ENCODE results near the gene ASCC2.
"Not testable (repeated sequence)": the region's sequence is repeated elsewhere in the genome, so short reads cannot be mapped to it uniquely, and the experiment has no call there.

The ASCC2 gene

DNA sequence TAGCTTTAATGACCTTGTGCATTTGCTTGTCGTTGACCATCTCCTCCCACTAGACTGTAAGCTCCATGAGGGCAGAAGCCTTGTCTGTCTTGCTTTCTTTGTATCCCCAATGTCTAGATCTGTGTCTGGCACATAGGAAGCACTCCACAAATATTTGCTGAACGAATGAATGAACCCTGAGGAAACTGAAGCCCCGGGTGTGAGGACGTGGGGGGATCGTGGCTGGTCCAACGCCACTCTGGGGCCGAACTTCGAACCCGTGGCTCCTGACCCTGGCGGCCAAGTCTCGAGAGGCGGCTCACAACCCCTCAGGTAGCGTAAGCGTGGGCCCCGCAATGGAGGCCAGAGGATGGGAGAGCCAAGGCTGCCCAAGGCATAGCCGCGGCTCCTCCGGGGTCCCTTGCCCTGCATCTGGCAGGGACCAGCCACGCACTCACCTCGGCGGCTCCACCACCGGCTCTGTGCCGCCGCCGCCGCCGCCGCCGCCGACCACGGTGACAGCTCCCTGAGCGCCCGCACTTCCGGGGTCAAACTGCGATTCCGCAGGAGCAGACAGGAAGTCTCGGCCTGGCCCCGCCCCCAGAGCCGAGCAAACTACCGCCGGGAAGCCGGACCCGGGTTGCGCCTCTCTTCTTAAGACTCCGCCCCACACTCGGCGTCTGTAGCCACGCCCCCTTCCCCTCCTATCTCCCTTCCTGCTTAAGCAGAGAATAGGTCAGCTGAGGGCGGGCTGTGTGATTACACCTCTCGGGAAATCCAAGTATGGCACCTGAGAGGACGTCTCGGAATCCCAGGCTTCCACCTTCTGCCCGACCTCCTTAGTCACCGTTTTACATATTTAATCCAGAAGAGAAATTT lies at the start of gene ASCC2:
Gene ASCC2 (minus strand): TSS at position 534 of the 858 bp plus-strand sequence. CDS start 5,949 bp downstream, outside the sequence.
- DNase-seq, result peak; percentile 99

- DNase-seq, result no peak
Measured at GRCh38 chr22:29887358-29887757, 49.3 kb upstream of the ASCC2 start.

- DNase-seq, result no peak
Measured at GRCh38 chr22:29886596-29886995, 48.5 kb upstream of the ASCC2 start.

DNA sequence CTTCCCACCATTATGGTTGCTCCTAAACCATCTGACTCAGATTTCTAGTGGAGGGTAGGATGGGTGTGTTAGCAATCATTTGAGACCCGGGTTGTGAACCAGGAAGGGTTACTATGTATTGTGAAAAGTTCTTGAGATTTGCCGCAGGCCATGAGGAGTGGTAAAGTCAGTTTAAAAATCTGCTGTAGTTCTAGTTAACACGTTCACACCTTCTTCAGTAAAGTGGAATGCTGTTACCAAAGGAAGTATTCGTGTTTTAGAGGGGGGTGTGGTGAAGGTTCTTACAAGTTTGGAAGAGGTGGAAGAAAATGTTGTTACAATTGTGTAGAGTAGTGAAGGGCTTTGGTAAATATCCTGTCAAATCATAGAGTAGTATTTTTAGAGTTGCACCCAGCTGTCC lies 47.5 kb upstream of the ASCC2 start:
- no peak for DNase-seq

GRCh38 chr22:29883775-29884097 lies 45.7 kb upstream of the ASCC2 start:
- DNase-seq, result no peak

DNA sequence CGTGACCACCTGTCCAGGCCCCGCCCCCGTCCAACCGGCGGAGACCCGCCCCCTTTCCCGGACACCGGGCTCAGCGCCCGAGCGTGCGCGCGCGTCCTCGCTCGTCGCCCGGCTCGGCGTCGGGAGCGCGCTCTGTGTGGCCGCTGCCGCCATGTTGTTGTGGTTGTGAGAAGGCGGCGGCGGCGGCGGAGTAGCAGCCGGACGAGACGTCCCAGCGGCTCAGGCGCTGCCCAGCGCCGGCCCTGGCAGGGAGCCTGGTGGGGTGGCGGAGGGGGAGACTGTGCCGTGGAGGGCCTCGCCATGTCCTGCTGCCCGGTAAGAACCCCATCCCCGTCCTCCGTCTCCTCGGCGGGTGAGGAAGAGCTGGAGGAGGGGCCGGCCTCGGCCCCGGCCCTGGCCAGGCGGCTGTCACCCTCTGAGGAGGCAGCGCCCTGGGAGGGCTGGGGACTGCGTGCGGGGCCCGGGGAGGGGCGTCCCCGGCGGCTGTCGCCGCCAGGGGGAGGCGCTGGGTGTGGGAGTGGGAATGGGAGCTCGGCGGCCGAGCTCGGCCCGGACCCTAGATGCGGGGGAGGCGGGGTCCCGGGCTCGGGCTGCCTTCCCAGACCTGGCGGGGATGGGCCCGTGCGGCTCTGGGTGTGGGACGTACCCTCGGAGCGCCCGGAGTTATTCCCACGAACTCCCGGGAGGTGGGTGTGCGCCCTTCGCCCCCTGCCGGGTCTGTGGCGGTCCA lies 45.1 kb upstream of the ASCC2 start, which contains the start of gene MTMR3:
Gene MTMR3 (plus strand): TSS at position 130 of the 730 bp plus-strand sequence. CDS start 87,886 bp downstream, outside the sequence.
- DNase-seq, result peak; percentile 91

GRCh38 chr22:29882716-29883044 lies 44.6 kb upstream of the ASCC2 start:
- no peak for DNase-seq

- DNase-seq, result no peak
Measured at GRCh38 chr22:29879753-29880152, 41.7 kb upstream of the ASCC2 start.

- no peak for DNase-seq
Measured at GRCh38 chr22:29877620-29878019, 39.5 kb upstream of the ASCC2 start.

- DNase-seq, result no peak
Measured at GRCh38 chr22:29873943-29874342, 35.9 kb upstream of the ASCC2 start.

- DNase-seq, result peak; percentile 28
Measured at GRCh38 chr22:29872989-29873388, 34.9 kb upstream of the ASCC2 start.

GRCh38 chr22:29872144-29872893 lies 34.2 kb upstream of the ASCC2 start:
- DNase-seq, result no peak

DNA sequence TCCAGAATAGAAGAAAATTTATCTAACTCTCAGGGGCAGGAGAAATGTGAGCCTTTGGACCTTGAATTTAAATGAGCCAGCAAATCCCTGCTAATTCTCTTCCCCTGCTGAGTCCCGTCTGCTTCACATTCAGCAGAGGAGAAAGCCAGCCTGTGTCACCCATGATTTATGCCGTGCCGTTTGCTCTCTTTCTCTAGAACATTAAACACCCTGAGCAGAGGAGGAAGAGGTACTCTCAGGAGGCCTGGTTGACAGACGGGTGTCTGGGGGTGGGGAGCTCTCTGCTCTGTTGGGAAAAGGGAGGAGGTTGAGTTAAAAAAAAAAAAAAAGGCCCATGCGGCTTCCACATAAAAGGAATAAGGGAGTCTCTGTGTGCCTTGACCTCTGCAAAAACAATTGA lies 33.6 kb upstream of the ASCC2 start:
- no peak for DNase-seq

GRCh38 chr22:29870574-29870973 lies 32.5 kb upstream of the ASCC2 start:
- no peak for DNase-seq

GRCh38 chr22:29867851-29868250 lies 29.8 kb upstream of the ASCC2 start:
- DNase-seq, result no peak

DNA sequence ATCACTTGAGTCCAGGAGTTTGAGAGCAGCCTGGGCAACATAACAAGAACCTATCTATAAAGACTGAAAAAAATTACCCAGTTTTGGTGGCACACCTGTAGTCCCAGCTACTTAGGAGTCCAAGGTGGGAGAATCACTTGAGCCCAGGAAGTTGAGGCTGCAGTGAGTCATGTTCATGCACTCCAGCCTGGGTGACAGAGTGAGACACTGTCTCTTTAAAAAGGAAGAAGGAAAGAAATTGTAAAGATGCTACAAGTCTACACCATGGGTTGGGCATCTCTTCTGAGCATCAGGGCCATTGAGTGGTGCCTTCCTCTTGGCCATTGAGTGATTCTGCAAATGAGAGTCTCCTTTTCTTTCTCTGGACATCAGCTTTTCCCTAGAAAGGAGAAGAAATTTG lies 29.2 kb upstream of the ASCC2 start:
- DNase-seq, result no peak

DNA sequence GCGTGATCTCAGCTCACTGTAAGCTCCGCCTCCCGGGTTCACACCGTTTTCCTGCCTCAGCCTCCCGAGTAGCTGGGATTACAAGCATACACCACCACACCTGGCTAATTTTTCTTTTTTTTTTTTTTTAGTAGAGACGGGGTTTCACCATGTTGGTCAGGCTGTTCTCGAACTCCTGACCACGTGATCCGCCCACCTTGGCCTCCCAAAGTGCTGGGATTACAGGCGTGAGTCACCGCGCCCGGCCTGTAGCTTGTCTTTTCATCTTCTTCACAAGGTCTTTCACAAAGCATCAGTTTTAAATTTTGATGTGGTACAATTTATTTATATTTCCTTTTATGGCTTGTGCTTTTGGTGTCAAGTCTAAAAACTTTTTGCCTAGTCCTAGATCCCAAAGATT lies 27.5 kb upstream of the ASCC2 start:
- not testable (repeated sequence) for DNase-seq

- no peak for DNase-seq
Measured at GRCh38 chr22:29861672-29862297, 23.7 kb upstream of the ASCC2 start.

DNA sequence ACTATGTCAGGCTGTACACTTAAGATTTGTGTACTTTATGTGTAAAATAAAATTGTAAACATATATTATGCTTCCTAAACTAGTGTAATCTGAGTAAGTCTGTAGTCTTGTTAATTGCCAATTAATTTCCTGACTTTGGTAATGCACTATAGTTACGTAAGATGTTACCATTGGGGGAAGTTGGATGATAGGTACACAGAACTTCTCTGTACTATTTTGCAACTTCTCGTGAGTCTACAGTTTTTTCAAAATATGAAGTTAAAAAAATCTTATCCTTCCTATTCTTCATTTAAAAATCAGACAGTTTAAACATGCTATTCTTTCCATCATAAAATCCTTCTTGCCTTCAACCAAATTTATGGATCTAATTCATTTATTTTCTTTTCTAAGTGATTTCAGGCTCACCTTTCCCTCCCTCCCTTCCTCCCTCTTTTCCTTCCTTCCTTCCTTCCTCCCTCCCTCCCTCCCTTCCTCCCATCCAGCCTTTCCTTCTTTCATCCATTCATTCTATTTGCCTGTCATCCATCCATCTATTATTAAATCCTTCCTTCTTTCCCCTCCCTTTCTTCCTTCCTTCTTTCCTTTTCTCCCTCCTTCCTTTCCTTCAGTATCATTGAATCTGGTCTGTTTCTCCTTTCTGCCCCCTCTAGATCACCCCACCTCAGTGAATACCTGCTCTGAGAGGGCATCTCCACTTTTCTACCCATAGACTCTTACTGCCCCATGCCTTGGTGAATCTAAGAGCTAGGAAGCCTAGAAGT lies 22.1 kb upstream of the ASCC2 start:
- DNase-seq, result no peak

DNA sequence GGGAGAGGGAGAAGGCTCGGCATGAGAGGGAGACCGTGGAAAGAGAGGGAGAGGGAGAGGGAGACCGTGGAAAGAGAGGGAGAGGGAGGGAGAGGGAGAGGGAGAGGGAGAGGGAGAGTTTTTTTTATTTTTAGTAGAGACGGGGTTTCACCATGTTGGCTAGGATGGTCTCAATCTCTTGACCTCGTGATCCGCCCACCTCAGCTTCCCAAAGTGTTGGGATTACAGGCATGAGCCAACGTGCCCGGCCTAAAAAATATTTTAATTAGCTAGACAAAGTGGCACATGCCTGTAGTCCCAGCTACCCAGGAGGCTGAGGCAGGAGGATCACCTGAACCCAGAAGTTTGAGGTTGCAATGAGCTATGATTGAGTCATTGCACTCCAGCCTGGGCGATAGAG lies 21.0 kb upstream of the ASCC2 start:
- DNase-seq, result not testable (repeated sequence)

DNA sequence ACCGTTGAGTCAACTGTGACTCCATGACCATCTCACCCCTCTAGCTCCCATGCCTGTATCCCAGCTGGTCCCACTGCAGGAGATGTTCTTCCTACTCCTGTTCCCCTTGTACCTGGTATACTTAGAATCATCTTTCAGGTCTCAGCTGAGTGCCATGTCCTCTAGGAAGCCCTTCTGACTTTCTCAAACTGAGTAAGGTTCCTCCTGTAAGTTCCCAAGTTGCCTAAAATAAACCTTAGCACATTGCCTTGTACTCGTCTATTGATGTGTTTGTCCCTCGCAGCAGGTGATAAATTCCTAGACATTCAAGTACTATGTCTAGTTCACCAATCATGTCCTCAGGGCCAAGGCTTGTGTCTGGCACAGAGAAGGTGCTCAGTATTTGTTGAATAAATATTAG lies 18.4 kb upstream of the ASCC2 start:
- DNase-seq, result no peak

GRCh38 chr22:29855611-29856181 lies 17.6 kb upstream of the ASCC2 start:
- DNase-seq, result peak; percentile 34

Measured in CD4-positive, alpha-beta T cell treated with Interleukin-15 for 1 hour (primary cell).